ENCODE data around the gene ZEB2. TPM values are rescaled to one million over a fixed set of nuclear protein-coding genes. Genes with fewer than 3 reads are reported as not detected.

The ZEB2 gene
- total RNA-seq, 1 experiment from 2014 or later, result 1.2 TPM

DNA sequence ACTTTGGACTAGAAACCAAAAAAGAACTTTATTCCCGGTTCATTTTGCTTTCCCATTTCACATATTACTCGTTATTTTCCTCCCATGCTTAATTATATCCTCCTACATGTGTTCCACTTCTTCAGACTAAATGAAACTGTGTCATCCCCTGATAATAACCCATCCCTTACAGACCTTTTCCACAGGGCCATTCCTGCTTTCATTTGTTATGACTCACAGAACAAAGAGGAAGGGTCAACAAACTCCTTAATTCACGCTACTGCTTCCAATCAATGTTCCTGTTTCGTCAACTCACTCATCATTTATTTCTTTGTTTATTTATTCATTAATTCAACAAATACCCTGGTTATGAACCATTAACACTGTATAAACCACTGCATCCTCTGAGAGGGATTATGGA, 104.5 kb downstream of the ZEB2 start:
- no peak overlapping the region for H3K14ac ChIP-seq (ENCODE audit: insufficient read depth, low read length)
- no peak overlapping the region for H3K4me2 ChIP-seq (ENCODE audit: insufficient read depth, insufficient read length, low read length)
- TF ChIP-seq, protein P1, sequence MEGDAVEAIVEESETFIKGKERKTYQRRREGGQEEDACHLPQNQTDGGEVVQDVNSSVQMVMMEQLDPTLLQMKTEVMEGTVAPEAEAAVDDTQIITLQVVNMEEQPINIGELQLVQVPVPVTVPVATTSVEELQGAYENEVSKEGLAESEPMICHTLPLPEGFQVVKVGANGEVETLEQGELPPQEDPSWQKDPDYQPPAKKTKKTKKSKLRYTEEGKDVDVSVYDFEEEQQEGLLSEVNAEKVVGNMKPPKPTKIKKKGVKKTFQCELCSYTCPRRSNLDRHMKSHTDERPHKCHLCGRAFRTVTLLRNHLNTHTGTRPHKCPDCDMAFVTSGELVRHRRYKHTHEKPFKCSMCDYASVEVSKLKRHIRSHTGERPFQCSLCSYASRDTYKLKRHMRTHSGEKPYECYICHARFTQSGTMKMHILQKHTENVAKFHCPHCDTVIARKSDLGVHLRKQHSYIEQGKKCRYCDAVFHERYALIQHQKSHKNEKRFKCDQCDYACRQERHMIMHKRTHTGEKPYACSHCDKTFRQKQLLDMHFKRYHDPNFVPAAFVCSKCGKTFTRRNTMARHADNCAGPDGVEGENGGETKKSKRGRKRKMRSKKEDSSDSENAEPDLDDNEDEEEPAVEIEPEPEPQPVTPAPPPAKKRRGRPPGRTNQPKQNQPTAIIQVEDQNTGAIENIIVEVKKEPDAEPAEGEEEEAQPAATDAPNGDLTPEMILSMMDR (conservative IDR thresholded peaks at IDR 0.05), result no peak
- no peaks in the 10 kb centered on the region for H4K20me1 ChIP-seq (ENCODE audit: control insufficient read depth, insufficient read depth, insufficient read length)
- H2BK15ac ChIP-seq (ENCODE audit: low read depth, low read length), result no peak overlapping the region
- H2BK20ac ChIP-seq (ENCODE audit: low read depth, low read length, poor library complexity, severe bottlenecking), result no peak overlapping the region
- WGBS (ENCODE audit: extremely low coverage, insufficient read length, low lambda C conversion rate), result no CpG with 5 or more reads among the region's 4 CpGs
- DNase-seq, result no peak
- H3K36me3 Mint-ChIP-seq (ENCODE audit: insufficient read depth in 1 of 3, low read depth in 3 of 3), result no peaks in the 10 kb centered on the region; a peak in 2 of 7 replicates
- H3K27me3 ChIP-seq (ENCODE audit: insufficient read depth, low read length), result no peaks in the 10 kb centered on the region
- H4K8ac ChIP-seq (replicated peaks; ENCODE audit: insufficient read length, low read depth, low read length), result no peak overlapping the region
- H2BK120ac ChIP-seq (ENCODE audit: low read depth, low read length, poor library complexity, severe bottlenecking), result no peak overlapping the region
- no peaks in the 10 kb centered on the region for H3K23me2 ChIP-seq (ENCODE audit: insufficient read length, low read depth, low read length, poor library complexity, severe bottlenecking)
- H3K9me3 Mint-ChIP-seq, result no peaks in the 10 kb centered on the region; a peak in 1 of 5 replicates
- H2AFZ ChIP-seq (ENCODE audit: low read length), result no peak overlapping the region
- no peak overlapping the region for H3K56ac ChIP-seq (ENCODE audit: insufficient read length, low read depth, low read length)
- H3K4me3 Mint-ChIP-seq, result no peak overlapping the region
- H3K9ac ChIP-seq (ENCODE audit: extremely low read depth, insufficient read length, low read length), result no peak overlapping the region
- peaks cover 6% of the 10 kb centered on the region; the same call in 1 of the 2 replicates for H3K4me1 ChIP-seq (ENCODE audit: insufficient read depth, low read length)
- H4K5ac ChIP-seq (ENCODE audit: insufficient read length, low read depth, low read length), result no peak overlapping the region
- H2BK5ac ChIP-seq (ENCODE audit: insufficient read length, low read length), result no peak overlapping the region
- H3K9me3 ChIP-seq (ENCODE audit: control insufficient read depth, low read depth, low read length), result no peaks in the 10 kb centered on the region
- H2AK5ac ChIP-seq (ENCODE audit: insufficient read length, low read length), result no peak overlapping the region
- H3K27ac Mint-ChIP-seq, result no peak overlapping the region
- H3K4me1 Mint-ChIP-seq, result peaks cover 11 to 15% of the 10 kb centered on the region in 2 experiments
- H3K79me1 ChIP-seq (ENCODE audit: insufficient read depth, low read depth, low read length, poor library complexity, severe bottlenecking), result no peaks in the 10 kb centered on the region
- H3K79me2 ChIP-seq (ENCODE audit: insufficient read depth, low read length), result no peaks in the 10 kb centered on the region
- H3K4ac ChIP-seq (ENCODE audit: low read depth, low read length), result no peak overlapping the region
- H2BK12ac ChIP-seq (ENCODE audit: insufficient read length, low read depth, low read length), result no peak overlapping the region
- no peak overlapping the region for H4K91ac ChIP-seq (ENCODE audit: insufficient read length, low read depth, low read length)
- no peak overlapping the region for H3K18ac ChIP-seq (ENCODE audit: insufficient read length, low read depth, low read length)
- H3K27me3 Mint-ChIP-seq (ENCODE audit: low read depth), result no peaks in the 10 kb centered on the region
- no peak overlapping the region for H3K27ac ChIP-seq (ENCODE audit: insufficient read length, low read depth, low read length)
- H3T11ph ChIP-seq (ENCODE audit: low read length), result no peak overlapping the region
- no peak overlapping the region for H3K23ac ChIP-seq (ENCODE audit: insufficient read length, low read depth, low read length)

Data from H9 (cell line).